GM18951 (cell line): Measurements from ENCODE around the gene SLC35F4.

Experiments
- POLR2A ChIP-seq: IDR thresholded peaks from 4 replicates; pipeline ENCODE4 v1.6.1; 2011; ENCODE audit warnings: mild to moderate bottlenecking; ENCODE audit not compliant: insufficient read length, insufficient read depth; ENCODE audit errors: extremely low read depth
- in situ Hi-C: fragments of 300-500 bp; cut with MboI; formaldehyde crosslinking; loops from one replicate; pipeline ENCODE4 v1.12.0; 2022; ENCODE audit warnings: low sequenced_read_pairs, mixed read lengths, inconsistent platforms; ENCODE audit not compliant: unreplicated experiment

Gene SLC35F4

DNA sequence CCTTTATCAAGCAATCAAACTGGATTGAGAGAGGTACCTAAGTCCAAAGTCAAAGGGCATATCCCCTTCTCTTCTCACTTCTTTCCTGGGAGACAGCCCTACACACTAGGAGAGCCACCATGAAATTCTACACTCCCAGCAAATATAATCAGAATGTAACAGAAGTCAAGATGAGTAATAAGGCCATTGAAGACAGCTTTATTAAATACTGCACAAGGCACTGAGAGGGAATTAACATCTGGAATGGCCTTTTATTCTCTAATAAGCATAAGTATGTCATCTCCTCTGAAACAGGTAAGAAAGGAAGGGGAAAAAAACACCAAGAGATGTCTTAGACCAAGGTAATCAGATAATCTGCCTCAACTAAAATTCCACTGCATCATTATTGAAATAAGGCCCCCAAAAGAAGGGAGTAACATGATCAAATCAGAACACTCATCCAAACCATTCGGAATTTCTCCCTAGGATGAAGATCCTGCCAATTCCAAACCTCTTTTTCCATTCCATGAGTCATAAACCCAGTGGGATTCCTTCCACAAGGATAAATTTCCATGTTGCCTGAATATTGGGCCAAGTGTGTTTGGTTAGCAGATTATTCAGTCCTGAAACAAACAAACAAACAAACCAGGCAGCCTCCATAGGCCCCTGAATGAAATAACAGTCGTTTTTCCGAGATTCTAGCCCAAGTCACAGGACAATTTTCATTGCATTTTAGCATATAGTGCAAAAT, 19.9 kb downstream of the SLC35F4 start:
- no peak for TF ChIP-seq POLR2A
- in situ Hi-C loops, result no loop called here

DNA sequence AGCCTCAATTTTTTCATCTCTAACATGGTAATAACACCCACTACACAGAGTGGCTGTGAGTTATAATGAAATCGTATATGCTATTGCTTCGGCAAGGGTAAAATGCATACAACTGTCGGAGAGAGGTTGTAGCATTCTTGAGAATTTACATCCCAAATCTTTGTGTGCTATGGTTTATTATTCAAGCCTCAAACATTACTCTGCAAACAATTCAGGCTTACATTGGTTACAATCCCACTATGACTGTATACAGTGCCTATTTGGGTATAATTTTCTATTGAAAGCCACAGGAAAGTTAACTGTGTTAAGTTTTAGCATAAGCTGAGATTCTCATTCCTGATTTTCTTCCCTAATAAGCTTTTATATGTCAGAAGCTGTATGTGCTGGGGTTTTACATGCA, 20.6 kb downstream of the SLC35F4 start:
- in situ Hi-C loops, result no loop called here
- no peak for TF ChIP-seq POLR2A

DNA sequence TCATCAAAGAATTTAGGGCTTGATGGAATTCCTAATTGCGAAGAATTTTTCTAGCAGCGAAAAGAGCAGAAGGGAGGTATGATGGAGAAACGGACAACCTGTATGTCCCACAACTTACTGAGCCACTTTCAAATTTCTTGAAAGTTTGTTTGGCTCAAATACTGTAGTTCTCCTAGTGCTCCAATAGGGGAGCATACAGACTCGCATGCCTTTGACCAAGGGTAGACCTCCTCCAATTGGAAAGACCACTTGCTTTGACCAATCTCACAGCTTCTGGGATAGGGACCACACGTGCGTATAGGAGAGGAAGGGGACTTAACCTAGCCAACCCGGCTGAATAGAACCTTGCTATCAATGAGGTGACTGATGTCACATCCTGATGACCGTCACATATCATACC, 28.6 kb downstream of the SLC35F4 start:
- no peak for TF ChIP-seq POLR2A
- in situ Hi-C loops, result no loop called here

DNA sequence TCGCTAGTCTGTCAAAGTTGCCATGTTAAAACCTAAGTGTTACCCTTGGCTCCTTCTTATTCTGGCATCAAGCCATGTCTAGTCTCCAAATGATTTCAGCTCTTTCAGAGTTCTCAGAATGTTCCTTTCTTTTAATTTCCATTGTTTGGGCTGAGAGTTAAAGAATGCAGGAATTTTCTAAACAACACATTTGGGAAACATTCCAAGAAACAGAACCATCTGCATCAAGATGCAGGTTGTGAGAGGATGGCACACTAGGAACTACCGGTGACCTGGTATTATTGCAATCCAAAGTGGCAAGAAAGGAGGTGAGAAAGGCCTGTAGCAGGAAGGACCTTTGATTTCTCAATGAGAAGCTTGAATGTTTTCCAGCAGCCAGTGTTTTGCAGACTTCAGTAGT, 30.1 kb downstream of the SLC35F4 start:
- no peak for TF ChIP-seq POLR2A
- in situ Hi-C loops, result no loop called here

DNA sequence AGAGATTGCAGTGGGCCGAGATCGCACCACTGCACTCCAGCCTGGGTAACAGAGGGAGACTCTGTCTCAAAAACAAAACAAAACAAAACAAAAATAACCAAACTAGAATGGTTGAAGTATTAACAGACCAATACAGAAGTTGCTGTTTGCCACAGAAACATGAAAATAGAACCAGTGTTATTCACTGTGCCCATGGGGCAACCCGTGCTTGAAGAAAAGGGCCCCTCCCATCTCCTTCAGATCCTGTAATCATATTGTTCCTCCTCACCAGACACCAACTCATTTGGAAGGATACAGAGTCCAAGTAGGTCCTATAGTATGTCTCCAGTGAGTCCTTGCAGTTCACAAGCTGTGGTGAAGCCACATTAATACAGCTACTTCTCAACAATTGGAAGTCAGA, 30.9 kb downstream of the SLC35F4 start:
- TF ChIP-seq POLR2A, result no peak
- in situ Hi-C loops, result no loop called here

DNA sequence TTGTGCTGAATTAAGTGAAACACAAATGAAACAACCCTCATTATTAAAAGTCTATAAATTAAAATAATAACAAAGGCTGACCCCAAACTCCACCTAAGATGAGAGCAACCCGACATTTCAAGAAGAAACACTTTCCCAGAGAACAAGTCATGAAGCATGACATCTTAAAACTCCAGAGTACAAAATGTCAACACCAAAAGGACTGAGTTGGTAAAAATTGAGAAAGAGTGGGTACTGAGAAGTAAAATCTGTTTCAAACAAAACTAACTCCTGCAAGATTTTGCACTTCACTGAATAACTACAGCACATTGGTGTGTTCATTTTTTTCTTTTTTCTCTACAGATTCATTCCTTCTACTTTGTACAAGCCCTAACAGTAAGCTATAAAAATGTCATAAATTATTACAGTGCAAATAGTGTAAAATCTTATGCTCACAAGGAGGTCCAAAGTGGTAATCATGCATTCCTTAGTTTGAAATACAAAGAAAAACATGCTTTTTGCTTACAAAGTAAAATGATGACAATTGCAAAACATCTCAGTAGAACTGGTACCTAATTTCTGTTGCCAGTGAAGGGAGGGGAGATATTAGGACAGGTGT, 31.8 kb downstream of the SLC35F4 start:
- in situ Hi-C loops, result no loop called here
- no peak for TF ChIP-seq POLR2A

DNA sequence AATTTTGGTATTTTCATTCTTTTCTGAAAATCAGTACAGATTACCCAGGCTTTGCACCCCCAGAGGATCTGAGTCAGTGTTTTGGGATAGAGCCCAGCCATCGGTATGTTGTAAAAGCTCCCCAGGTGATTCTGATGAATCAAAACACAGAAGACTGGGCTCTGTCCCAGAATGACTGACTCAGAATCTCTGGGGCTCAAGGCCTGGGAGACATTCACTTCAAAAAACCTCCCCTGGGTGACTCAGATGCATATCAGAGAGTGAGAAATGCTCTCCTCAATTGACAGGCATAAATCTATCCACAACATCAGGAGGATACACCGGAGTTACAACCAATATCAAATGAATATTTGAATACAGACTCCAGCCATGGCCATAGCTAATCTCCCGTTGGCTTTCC, 32.6 kb downstream of the SLC35F4 start:
- no peak for TF ChIP-seq POLR2A
- in situ Hi-C loops, result no loop called here

DNA sequence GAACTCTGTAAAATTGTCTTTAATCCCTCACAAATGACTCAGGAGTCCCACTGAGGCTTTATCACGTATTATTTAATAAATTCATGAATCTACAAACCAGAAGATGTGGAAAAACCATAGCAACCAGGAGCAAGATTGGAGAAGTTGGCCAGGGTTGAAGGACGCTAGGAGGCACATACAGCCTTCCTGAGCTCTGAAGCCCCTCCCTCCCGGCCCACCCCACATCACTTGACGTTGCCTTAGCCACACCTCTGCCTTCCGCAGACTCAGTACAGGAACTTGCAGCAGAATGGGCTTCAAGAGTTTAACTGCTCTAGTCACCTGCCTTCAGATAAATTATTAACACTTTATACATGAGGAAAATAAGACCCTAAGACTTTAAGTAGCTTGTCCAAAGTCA, 33.9 kb downstream of the SLC35F4 start:
- TF ChIP-seq POLR2A, result no peak
- in situ Hi-C loops, result no loop called here

DNA sequence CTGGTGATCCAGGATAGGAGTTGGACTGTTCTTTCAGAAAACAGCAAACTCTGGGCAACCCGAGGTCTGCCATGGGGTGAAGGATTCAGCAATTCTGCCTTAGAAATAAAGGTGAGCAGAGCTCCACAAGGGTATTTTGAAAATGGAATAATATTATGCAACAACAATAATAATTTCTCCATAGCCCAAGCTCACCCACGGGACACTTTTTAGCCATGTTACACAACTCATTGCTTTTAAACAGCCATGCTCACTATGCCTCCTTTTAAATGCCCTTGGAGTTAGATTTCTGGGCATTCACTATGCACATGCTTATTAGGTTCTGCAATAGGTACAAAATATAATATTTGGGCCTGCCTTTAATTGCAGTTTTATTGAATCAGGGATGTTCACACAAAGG, 37.2 kb downstream of the SLC35F4 start:
- TF ChIP-seq POLR2A, result no peak
- in situ Hi-C loops, result no loop called here

DNA sequence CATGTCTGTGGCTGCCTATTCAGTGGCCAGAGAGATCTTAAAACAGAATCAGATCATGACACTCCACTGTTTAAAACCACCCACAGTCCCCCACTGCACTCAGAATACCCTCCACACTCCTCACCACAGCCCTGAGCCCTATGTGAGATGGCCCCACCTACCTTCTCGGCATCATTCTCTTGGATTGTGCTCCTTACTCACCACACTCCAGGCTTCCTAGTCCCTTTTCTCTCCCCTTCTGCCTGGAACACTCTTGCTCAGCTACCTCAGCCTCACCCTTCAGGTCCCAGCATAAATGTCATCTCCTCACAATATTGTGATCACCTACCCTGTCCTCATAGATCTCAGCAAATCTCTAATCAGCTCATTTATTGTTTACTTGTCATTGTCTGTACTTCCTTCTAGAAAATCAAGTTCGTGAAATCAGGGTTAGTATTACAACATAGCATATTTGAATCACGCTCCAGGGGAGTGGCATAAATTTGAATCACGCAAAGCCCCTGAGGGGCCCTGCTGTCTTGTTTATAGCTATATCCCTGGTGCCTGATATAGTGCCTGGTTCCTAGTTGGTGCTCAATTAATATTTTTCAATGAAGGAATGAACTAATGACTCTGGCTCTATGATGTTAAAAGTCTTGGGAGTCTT, 42.8 kb downstream of the SLC35F4 start:
- no peak for TF ChIP-seq POLR2A
- in situ Hi-C loops, result no loop called here

DNA sequence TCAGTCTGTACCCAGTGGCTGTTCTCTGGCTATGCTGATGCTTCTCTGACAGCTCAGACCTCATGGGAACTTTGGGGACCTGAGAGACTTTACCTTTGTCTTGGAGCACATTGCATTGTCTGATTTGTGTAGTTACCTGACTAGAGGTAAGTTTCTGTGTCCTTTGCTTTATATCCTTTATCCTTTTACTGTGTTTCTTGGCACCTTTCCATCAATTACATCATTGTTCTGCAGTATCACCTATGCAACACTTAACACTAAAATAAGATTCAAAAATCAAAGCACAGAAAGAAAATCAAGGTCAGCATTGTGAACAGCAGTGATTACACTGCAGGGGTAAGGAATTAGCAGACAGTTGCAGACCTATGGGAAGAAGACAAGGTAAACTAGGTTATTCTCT, 43.8 kb downstream of the SLC35F4 start:
- no peak for TF ChIP-seq POLR2A
- in situ Hi-C loops, result no loop called here

DNA sequence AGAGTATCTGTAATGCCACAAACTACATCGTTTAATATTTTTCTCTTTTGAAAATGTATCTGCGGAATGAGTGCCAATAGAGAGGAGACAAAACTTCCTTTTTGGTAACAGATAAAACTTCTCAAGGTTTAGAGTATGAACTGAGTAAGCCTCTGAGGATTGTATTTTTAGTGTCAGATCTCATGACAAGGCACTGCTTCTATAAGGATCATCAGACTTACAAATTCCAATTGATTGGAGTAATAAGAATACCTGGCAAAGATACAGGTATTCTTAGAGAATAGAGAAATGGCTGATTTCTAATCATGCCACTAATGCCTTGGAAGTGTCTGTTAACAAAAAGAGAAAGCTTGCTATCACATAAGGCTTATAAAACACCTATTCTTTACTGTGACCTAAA, 45.3 kb downstream of the SLC35F4 start:
- in situ Hi-C loops, result no loop called here
- TF ChIP-seq POLR2A, result no peak

DNA sequence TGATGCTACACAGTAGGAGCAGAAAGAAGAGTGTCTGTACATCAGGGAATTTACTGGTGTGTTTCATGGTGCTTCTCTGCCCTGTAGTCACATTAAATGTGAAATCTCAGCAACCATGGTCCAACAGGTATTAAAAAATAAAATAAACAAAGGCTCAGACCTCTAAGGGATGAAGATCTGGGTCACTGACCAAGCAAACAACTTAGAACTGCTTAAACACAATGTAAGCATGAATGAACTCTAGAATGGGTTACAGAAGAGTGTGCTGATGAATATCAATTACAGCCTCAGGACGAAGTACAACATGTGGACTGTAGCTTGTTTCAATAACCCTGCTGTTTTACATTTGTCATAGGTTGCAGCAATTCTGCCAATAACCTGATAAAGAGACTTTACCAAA, 47.4 kb downstream of the SLC35F4 start:
- in situ Hi-C loops, result no loop called here
- no peak for TF ChIP-seq POLR2A

DNA sequence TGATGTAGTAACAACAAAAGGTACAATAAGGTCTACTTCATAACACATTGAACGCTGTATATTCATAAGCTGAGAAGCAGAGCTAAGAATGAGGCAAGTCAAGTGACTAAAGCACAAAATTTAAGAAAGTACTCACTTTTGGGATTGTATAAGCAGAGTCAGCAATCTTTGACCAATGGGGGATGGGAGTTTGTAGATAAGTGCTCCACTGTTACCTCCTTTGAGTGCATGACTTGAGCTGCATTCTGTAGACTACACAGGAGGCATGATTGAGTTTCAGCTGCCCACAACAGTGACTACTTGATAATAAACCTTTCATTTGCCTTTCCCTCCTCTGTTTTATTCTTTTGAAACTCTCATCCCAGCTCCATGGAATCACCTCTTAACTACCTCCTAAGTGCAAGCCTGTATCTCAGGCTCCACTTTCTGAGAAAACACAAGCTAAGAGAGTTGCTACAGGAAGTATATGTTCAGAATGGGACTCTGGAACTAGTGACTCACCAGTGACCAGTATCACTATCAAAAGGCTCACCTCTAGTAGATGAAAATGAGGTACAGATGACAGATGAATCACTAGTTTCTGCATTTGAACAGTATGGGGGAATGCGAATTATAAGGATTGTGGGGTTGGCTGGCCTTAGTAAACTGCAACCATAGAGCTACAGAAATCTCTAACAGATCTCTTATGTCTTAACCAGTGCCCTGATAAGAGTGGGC, 49.2 kb downstream of the SLC35F4 start:
- no peak for TF ChIP-seq POLR2A
- in situ Hi-C loops, result no loop called here

DNA sequence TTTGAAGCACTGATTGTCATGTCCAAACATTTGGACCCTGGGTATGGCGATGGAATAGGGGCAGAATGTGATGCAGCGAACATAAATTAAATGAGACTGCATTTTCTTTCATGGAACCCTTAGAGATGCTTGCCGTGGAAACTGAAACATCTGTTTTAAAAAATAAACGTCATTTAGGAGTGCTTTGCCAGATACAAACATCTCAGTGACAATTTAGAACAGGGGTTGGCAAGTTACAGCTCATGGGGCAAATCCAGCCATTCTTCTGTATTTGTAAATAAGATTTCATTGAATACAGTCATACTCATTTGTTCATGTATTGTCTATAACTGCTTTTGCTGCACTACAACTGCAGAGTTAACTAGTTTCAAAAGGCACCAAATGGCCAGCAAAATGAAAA, 51.2 kb downstream of the SLC35F4 start:
- TF ChIP-seq POLR2A, result no peak
- in situ Hi-C loops, result no loop called here
